A549 (cell line): ENCODE data around the gene PRSS58.

Experiments used
- CTCF ChIP-seq: fragments of >200 bp; sonication (Bioruptor Twin); formaldehyde crosslinking; IDR thresholded peaks from 3 replicates; pipeline ENCODE4 v1.5.1; 2016
- EP300 ChIP-seq, 2 experiments: fragments of >200 bp; sonication (Bioruptor Twin); formaldehyde crosslinking; IDR thresholded peaks; 2 replicates in 1 of 2; 3 replicates in 1 of 2; pipeline ENCODE4 v1.6.1; 2016 to 2017
- JUN ChIP-seq, 2 experiments: fragments of >200 bp; sonication (Bioruptor Twin); formaldehyde crosslinking; IDR thresholded peaks; 2 replicates in 1 of 2; 3 replicates in 1 of 2; pipeline ENCODE4 v1.6.1; 2016 to 2017
- MAFK ChIP-seq: fragments of 450-650 bp; IDR thresholded peaks from 2 replicates; pipeline ENCODE4 v1.6.1; 2014; ENCODE audit not compliant: partially characterized antibody
- NR3C1 ChIP-seq: fragments of >200 bp; sonication (Bioruptor Twin); formaldehyde crosslinking; IDR thresholded peaks from 3 replicates; pipeline ENCODE4 v1.6.1; 2017
- PHF8 ChIP-seq: fragments of 200-600 bp; sonication (generic); IDR thresholded peaks from 2 replicates; pipeline ENCODE4 v1.6.1; 2016; ENCODE audit warnings: low read depth, mild to moderate bottlenecking, antibody characterized with exemption, moderate library complexity, borderline replicate concordance
- POLR2A ChIP-seq: IDR thresholded peaks from 2 replicates; pipeline ENCODE4 v1.6.1; 2012; ENCODE audit warnings: mild to moderate bottlenecking, low read length
- SMC3 ChIP-seq: fragments of >200 bp; sonication (Bioruptor Twin); formaldehyde crosslinking; IDR thresholded peaks from 3 replicates; pipeline ENCODE4 v1.6.1; 2018; ENCODE audit warnings: inconsistent platforms
- TF ChIP-seq, protein P1 (sequence below): IDR thresholded peaks from 2 replicates; pipeline ENCODE4 v1.6.1; 2012; ENCODE audit warnings: low read depth, borderline replicate concordance
- TF ChIP-seq, protein P2 (sequence below): IDR thresholded peaks from 2 replicates; pipeline ENCODE4 v1.6.1; 2012

DNA sequence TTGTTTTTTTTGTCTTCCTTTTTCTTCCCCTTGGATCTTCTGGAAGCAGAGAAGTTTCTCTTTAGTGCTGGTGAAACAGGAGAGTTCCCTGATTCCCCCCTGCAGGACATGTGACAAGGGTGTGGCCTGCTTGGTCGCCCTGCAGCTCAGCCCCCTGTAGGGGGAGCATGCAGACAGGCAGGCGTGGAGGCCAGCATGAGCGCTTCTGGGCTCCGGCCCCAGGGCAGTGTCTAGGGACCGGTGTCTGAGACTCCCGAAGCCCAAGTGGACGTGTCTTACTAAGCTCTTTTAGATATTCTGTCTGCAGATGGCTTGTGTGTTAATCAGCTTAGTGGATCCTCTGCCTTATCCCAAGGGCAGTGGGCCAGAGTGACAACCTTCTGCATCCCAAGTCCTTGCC lies 26.1 kb downstream of the PRSS58 start:
- TF ChIP-seq, protein P1, sequence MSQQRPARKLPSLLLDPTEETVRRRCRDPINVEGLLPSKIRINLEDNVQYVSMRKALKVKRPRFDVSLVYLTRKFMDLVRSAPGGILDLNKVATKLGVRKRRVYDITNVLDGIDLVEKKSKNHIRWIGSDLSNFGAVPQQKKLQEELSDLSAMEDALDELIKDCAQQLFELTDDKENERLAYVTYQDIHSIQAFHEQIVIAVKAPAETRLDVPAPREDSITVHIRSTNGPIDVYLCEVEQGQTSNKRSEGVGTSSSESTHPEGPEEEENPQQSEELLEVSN = no peak
- TF ChIP-seq, protein P2, sequence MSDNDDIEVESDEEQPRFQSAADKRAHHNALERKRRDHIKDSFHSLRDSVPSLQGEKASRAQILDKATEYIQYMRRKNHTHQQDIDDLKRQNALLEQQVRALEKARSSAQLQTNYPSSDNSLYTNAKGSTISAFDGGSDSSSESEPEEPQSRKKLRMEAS = no peak
- TF ChIP-seq CTCF = no peak
- no peak for TF ChIP-seq EP300 (IDR thresholded peaks at IDR 0.05)
- TF ChIP-seq POLR2A = no peak
- no peak for TF ChIP-seq SMC3
- no peak for TF ChIP-seq NR3C1
- no peak for TF ChIP-seq JUN (IDR thresholded peaks at IDR 0.05)
- TF ChIP-seq MAFK = no peak
- TF ChIP-seq PHF8 = no peak
